DMS53 treated with DMSO at 0.1 percent for 48 hours (cell line): ENCODE results near the gene GPX7.
"Not testable (repeated sequence)": the region's sequence is repeated elsewhere in the genome, so short reads cannot be mapped to it uniquely, and the experiment has no call there.

Experiments used
- DNase-seq: peaks from one replicate; lab custom pipeline; 2025; ENCODE audit not compliant: unreplicated experiment; lab: John Stamatoyannopoulos, UW

The GPX7 gene

GRCh38 chr1:52601991-52602855 is at the start of gene GPX7:
GPX7 (plus strand) TSS chr1:52602371; CDS start chr1:52602410, 39 bp downstream.
- peak; percentile 51 for DNase-seq

- DNase-seq = peak; percentile 75
Measured at GRCh38 chr1:52552505-52553361, 49.4 kb upstream of the GPX7 start, which contains the start of gene TUT4. TUT4 (minus strand) TSS chr1:52553092; CDS start chr1:52526280, 26,812 bp downstream.

- peak; percentile 80 for DNase-seq
Measured at GRCh38 chr1:52553362-52554266, 48.6 kb upstream of the GPX7 start.

GRCh38 chr1:52554267-52554640 is 47.9 kb upstream of the GPX7 start:
- no peak for DNase-seq

- no peak for DNase-seq
Measured at GRCh38 chr1:52554756-52555155, 47.4 kb upstream of the GPX7 start.

- no peak for DNase-seq
Measured at GRCh38 chr1:52556641-52557360, 45.4 kb upstream of the GPX7 start.

GRCh38 chr1:52558941-52559340 is 43.2 kb upstream of the GPX7 start:
- peak; percentile 56 for DNase-seq

- DNase-seq = no peak
Measured at GRCh38 chr1:52559875-52560274, 42.3 kb upstream of the GPX7 start.

GRCh38 chr1:52562766-52563165 is 39.4 kb upstream of the GPX7 start:
- DNase-seq = no peak

- DNase-seq = no peak
Measured at GRCh38 chr1:52567943-52568342, 34.2 kb upstream of the GPX7 start.

GRCh38 chr1:52569449-52570210 is 32.5 kb upstream of the GPX7 start:
- no peak for DNase-seq

- DNase-seq = no peak
Measured at GRCh38 chr1:52571783-52572182, 30.4 kb upstream of the GPX7 start.

GRCh38 chr1:52572387-52572786 is 29.8 kb upstream of the GPX7 start:
- no peak for DNase-seq

- no peak for DNase-seq
Measured at GRCh38 chr1:52574594-52574993, 27.6 kb upstream of the GPX7 start.

GRCh38 chr1:52576074-52576473 is 26.1 kb upstream of the GPX7 start:
- no peak for DNase-seq

- not testable (repeated sequence) for DNase-seq
Measured at GRCh38 chr1:52578066-52578465, 24.1 kb upstream of the GPX7 start.

GRCh38 chr1:52579415-52579814 is 22.8 kb upstream of the GPX7 start:
- no peak for DNase-seq

GRCh38 chr1:52580283-52580682 is 21.9 kb upstream of the GPX7 start:
- no peak for DNase-seq

GRCh38 chr1:52582116-52582696 is 20.0 kb upstream of the GPX7 start:
- no peak for DNase-seq
